Large intestine (tissue), 3 donors: ENCODE data around the gene AGTRAP. TPM values are rescaled to one million over a fixed set of nuclear protein-coding genes. Genes with fewer than 3 reads are reported as not detected.

Source experiments
- DNase-seq, 2 donors: peaks; one replicate each; pipeline versions ENCODE4 v3.0.0 to v3.0.0-alpha.2; 2013
- H3K27ac ChIP-seq: one replicate; pipeline ENCODE4 v1.5.1; 2013; ENCODE audit warnings: low read length
- H3K27me3 ChIP-seq: 2 replicates; pipeline ENCODE4 v1.6.1; 2013; ENCODE audit warnings: low read length; ENCODE audit not compliant: control insufficient read depth, insufficient read depth
- H3K36me3 ChIP-seq: 2 replicates; pipeline ENCODE4 v1.6.1; 2013; ENCODE audit warnings: low read length; ENCODE audit not compliant: control insufficient read depth, insufficient read depth
- H3K4me1 ChIP-seq: one replicate; pipeline ENCODE4 v1.6.1; 2013; ENCODE audit warnings: low read length; ENCODE audit not compliant: control insufficient read depth, insufficient read depth
- H3K4me3 ChIP-seq: one replicate; pipeline ENCODE4 v1.5.1; 2013; ENCODE audit warnings: low read length
- H3K9me3 ChIP-seq: one replicate; pipeline ENCODE4 v1.6.1; 2013; ENCODE audit warnings: mild to moderate bottlenecking, low read depth, low read length, moderate library complexity; ENCODE audit not compliant: control insufficient read depth
- WGBS: methylation state at CpG from one replicate; pipeline ENCODE4 v1.1.5; 2013; ENCODE audit warnings: low lambda C conversion rate; ENCODE audit not compliant: insufficient coverage; 5-methylcytosine and 5-hydroxymethylcytosine counted together
- polyA plus RNA-seq: library from polyadenylated mRNA; unstranded; fragments of 120-200 nt; gene quantifications from one replicate; pipeline ENCODE4 v1.2.1, GENCODE V29; 2013

AGTRAP gene
- polyA plus RNA-seq, 1 donor, result 21.5 TPM

GRCh38 chr1:11790880-11791715 is 55.2 kb downstream of the AGTRAP start:
- H3K4me1 ChIP-seq, result peaks cover 25% of the 10 kb centered on the region
- H3K27me3 ChIP-seq, result no peaks in the 10 kb centered on the region
- no CpG with 5 or more reads among the region's 19 CpGs for WGBS
- no peak overlapping the region for H3K4me3 ChIP-seq
- H3K36me3 ChIP-seq, result peaks cover 62% of the 10 kb centered on the region
- no peaks in the 10 kb centered on the region for H3K9me3 ChIP-seq
- DNase-seq, result peak; percentile 61 to 82
- H3K27ac ChIP-seq, result peak overlapping the region; percentile 74

GRCh38 chr1:11792106-11792505 is 56.2 kb downstream of the AGTRAP start:
- Histone ChIP-seq H3K27ac (peak overlapping the region; percentile 57), H3K36me3 (peaks cover 68% of the 10 kb centered on the region), H3K9me3 (no peaks in the 10 kb centered on the region), H3K27me3 (no peaks in the 10 kb centered on the region), H3K4me3 (no peak overlapping the region), H3K4me1 (peaks cover 18% of the 10 kb centered on the region)
- DNase-seq, result no peak
- WGBS, result no CpG with 5 or more reads among the region's 11 CpGs

- peaks cover 11% of the 10 kb centered on the region for H3K4me1 ChIP-seq
- peaks cover 68% of the 10 kb centered on the region for H3K36me3 ChIP-seq
Measured at GRCh38 chr1:11793819-11794218, 57.9 kb downstream of the AGTRAP start.

GRCh38 chr1:11794446-11795237 is 58.7 kb downstream of the AGTRAP start:
- no peak for DNase-seq
- H3K4me1 ChIP-seq, result peaks cover 11% of the 10 kb centered on the region
- no CpG with 5 or more reads among the region's 19 CpGs for WGBS
- no peak overlapping the region for H3K27ac ChIP-seq
- H3K9me3 ChIP-seq, result no peaks in the 10 kb centered on the region
- H3K4me3 ChIP-seq, result no peak overlapping the region
- peaks cover 68% of the 10 kb centered on the region for H3K36me3 ChIP-seq
- no peaks in the 10 kb centered on the region for H3K27me3 ChIP-seq

More at GRCh38 chr1:11793819-11794218, 57.9 kb downstream of the AGTRAP start:
- WGBS, result no CpG with 5 or more reads among the region's 15 CpGs
- H3K9me3 ChIP-seq, result no peaks in the 10 kb centered on the region
- no peak for DNase-seq
- no peak overlapping the region for H3K4me3 ChIP-seq
- H3K27ac ChIP-seq, result no peak overlapping the region
- H3K27me3 ChIP-seq, result no peaks in the 10 kb centered on the region

GRCh38 chr1:11795238-11795890 is 59.4 kb downstream of the AGTRAP start:
- H3K4me1 ChIP-seq, result peaks cover 11% of the 10 kb centered on the region
- H3K27ac ChIP-seq, result no peak overlapping the region
- no peak for DNase-seq
- H3K9me3 ChIP-seq, result no peaks in the 10 kb centered on the region
- 100% methylated on average over 1 of the region's 14 CpGs for WGBS
- H3K27me3 ChIP-seq, result no peaks in the 10 kb centered on the region
- peaks cover 67% of the 10 kb centered on the region for H3K36me3 ChIP-seq
- no peak overlapping the region for H3K4me3 ChIP-seq

- Histone ChIP-seq H3K36me3 (peaks cover 69% of the 10 kb centered on the region), H3K27me3 (no peaks in the 10 kb centered on the region), H3K27ac (no peak overlapping the region), H3K4me3 (no peak overlapping the region), H3K4me1 (peaks cover 6% of the 10 kb centered on the region), H3K9me3 (no peaks in the 10 kb centered on the region)
- WGBS, result no CpG with 5 or more reads among the region's 15 CpGs
- DNase-seq, result no peak
Measured at GRCh38 chr1:11796036-11796828, 60.3 kb downstream of the AGTRAP start.

GRCh38 chr1:11797525-11798216 is 61.7 kb downstream of the AGTRAP start:
- Histone ChIP-seq H3K4me1 (peaks cover 7% of the 10 kb centered on the region), H3K27ac (no peak overlapping the region), H3K36me3 (peaks cover 60% of the 10 kb centered on the region), H3K4me3 (no peak overlapping the region), H3K9me3 (no peaks in the 10 kb centered on the region), H3K27me3 (no peaks in the 10 kb centered on the region)
- no peak for DNase-seq
- 100% methylated on average over 2 of the region's 6 CpGs for WGBS

GRCh38 chr1:11799099-11799498 is 63.2 kb downstream of the AGTRAP start:
- peaks cover 49% of the 10 kb centered on the region for H3K36me3 ChIP-seq
- no peak overlapping the region for H3K27ac ChIP-seq
- peaks cover 20% of the 10 kb centered on the region for H3K4me1 ChIP-seq
- no peak for DNase-seq
- WGBS, result no CpG with 5 or more reads among the region's 5 CpGs
- no peaks in the 10 kb centered on the region for H3K9me3 ChIP-seq
- H3K27me3 ChIP-seq, result no peaks in the 10 kb centered on the region
- no peak overlapping the region for H3K4me3 ChIP-seq

GRCh38 chr1:11799896-11800295 is 64.0 kb downstream of the AGTRAP start:
- Histone ChIP-seq H3K27me3 (no peaks in the 10 kb centered on the region), H3K4me3 (no peak overlapping the region), H3K27ac (no peak overlapping the region), H3K36me3 (peaks cover 41% of the 10 kb centered on the region), H3K9me3 (no peaks in the 10 kb centered on the region), H3K4me1 (peaks cover 27% of the 10 kb centered on the region)
- DNase-seq, result no peak
- WGBS, result no CpG with 5 or more reads among the region's 9 CpGs
